GM12878 (cell line): Measurements from ENCODE around the gene SYT1. TPM values are rescaled to one million over a fixed set of nuclear protein-coding genes. Genes with fewer than 3 reads are reported as not detected.

Source experiments
- ATAC-seq: fragments of 200-7000 bp; cut with Tn5 transposase; 3 replicates; pipeline ENCODE4 v1.9.1; 2020; ENCODE audit warnings: mild to moderate bottlenecking, moderate library complexity
- BruUV-seq: library from RNA; stranded (reverse); fragments of 400-500 nt; replicated peaks from 2 replicates; lab custom pipeline; 2021; lab: Mats Ljungman, UMichigan
- CTCF ChIA-PET: fragments of 300-600 bp; sonication (Branson Sonifier 250); formaldehyde crosslinking; extraction: SDS; loops from one replicate; lab custom pipeline; 2021; ENCODE audit warnings: inconsistent platforms; lab: Yijun Ruan, JAX
- POLR2A ChIA-PET: fragments of 350-600 bp; formaldehyde crosslinking; extraction: SDS; loops from one replicate; lab custom pipeline; 2021; ENCODE audit warnings: inconsistent platforms; lab: Charles Lee
- RAD21 ChIA-PET: fragments of 300-600 bp; sonication (Branson Sonifier 250); formaldehyde crosslinking; loops from one replicate; lab custom pipeline; 2023; ENCODE audit warnings: antibody characterized with exemption; ENCODE audit not compliant: unreplicated experiment; lab: Charles Lee
- SMC1A ChIA-PET: fragments of 300-600 bp; sonication (Branson Sonifier 250); formaldehyde crosslinking; loops from one replicate; lab custom pipeline; 2023; ENCODE audit not compliant: unreplicated experiment, uncharacterized antibody; lab: Charles Lee
- DNase-seq: peaks from one replicate; pipeline ENCODE4 v3.0.0-alpha.2; 2011; ENCODE audit warnings: low read depth, low spot score
- FAIRE-seq: peaks from 3 replicates; lab custom pipeline; 2011; peaks lifted over from hg19 to GRCh38; lab: Jason Lieb, UNC
- H2AFZ ChIP-seq: 2 replicates; pipeline ENCODE4 v1.6.0; 2011; ENCODE audit warnings: low read depth, low read length, control low read depth; ENCODE audit not compliant: control insufficient read depth
- H3K27ac ChIP-seq: 2 replicates; pipeline ENCODE4 v1.5.1; 2011; ENCODE audit warnings: control low read depth; ENCODE audit not compliant: control insufficient read depth, insufficient read depth
- H3K27me3 ChIP-seq, 2 experiments: replicated peaks in 1 of 2; 2 replicates each; pipeline versions ENCODE4 v1.6.0 to v1.6.1; 2011; ENCODE audit warnings: low read length in 1 of 2; ENCODE audit not compliant: control insufficient read depth in 2 of 2, insufficient read depth in 2 of 2
- H3K36me3 ChIP-seq, 2 experiments: 2 replicates each; pipeline ENCODE4 v1.5.1; 2011; ENCODE audit warnings: low read length in 1 of 2; ENCODE audit not compliant: control insufficient read depth in 2 of 2, insufficient read depth in 2 of 2
- H3K4me1 ChIP-seq: 2 replicates; pipeline ENCODE4 v1.6.1; 2011; ENCODE audit warnings: mild to moderate bottlenecking, low read length, moderate library complexity, mixed read lengths; ENCODE audit not compliant: control insufficient read depth, insufficient read depth
- H3K4me2 ChIP-seq: 2 replicates; pipeline ENCODE4 v1.6.0; 2011; ENCODE audit warnings: control low read depth; ENCODE audit not compliant: control insufficient read depth, insufficient read depth
- H3K4me3 ChIP-seq: fragments of 200-600 bp; sonication (generic); 2 replicates; pipeline ENCODE4 v1.5.1; 2016
- H3K79me2 ChIP-seq: 2 replicates; pipeline ENCODE4 v1.6.0; 2011; ENCODE audit warnings: low read length; ENCODE audit not compliant: control insufficient read depth, insufficient read depth
- H3K9ac ChIP-seq: 2 replicates; pipeline ENCODE4 v1.8.0; 2011; ENCODE audit warnings: low read length, control low read depth, mixed read lengths; ENCODE audit not compliant: control insufficient read depth, insufficient read depth
- H3K9me3 ChIP-seq: replicated peaks from 3 replicates; pipeline ENCODE4 v1.5.1; 2011; ENCODE audit warnings: mild to moderate bottlenecking, low read length; ENCODE audit not compliant: control insufficient read depth, insufficient read depth
- H4K20me1 ChIP-seq: 2 replicates; pipeline ENCODE4 v1.6.0; 2011; ENCODE audit not compliant: control insufficient read depth, insufficient read depth
- CEBPZ ChIP-seq: fragments of 150-350 bp; IDR thresholded peaks from 2 replicates; pipeline ENCODE4 v1.6.1; 2016; ENCODE audit warnings: low read depth, low read length
- FOS ChIP-seq: IDR thresholded peaks from 3 replicates; pipeline ENCODE4 v1.6.1; 2011; ENCODE audit warnings: borderline replicate concordance; ENCODE audit not compliant: insufficient read length; ENCODE audit errors: extremely low read depth
- FOXM1 ChIP-seq: IDR thresholded peaks from 2 replicates; pipeline ENCODE4 v1.6.1; 2012; ENCODE audit warnings: low read depth, mild to moderate bottlenecking, inconsistent platforms, low read length, moderate library complexity
- KDM1A ChIP-seq: fragments of 200-600 bp; sonication (generic); IDR thresholded peaks from 2 replicates; pipeline ENCODE4 v1.6.1; 2016; ENCODE audit warnings: borderline replicate concordance
- MTA2 ChIP-seq: fragments of 450-650 bp; IDR thresholded peaks from 2 replicates; pipeline ENCODE4 v1.6.1; 2016; ENCODE audit warnings: low read depth, mild to moderate bottlenecking, moderate library complexity
- PAX8 ChIP-seq: fragments of 450-650 bp; IDR thresholded peaks from 2 replicates; pipeline ENCODE4 v1.6.1; 2017; ENCODE audit warnings: mild to moderate bottlenecking, moderate library complexity
- PML ChIP-seq: IDR thresholded peaks from 2 replicates; pipeline ENCODE4 v1.6.1; 2012; ENCODE audit warnings: low read length, inconsistent platforms
- RB1 ChIP-seq: fragments of 450-650 bp; formaldehyde crosslinking; IDR thresholded peaks from 2 replicates; pipeline ENCODE4 v1.6.1; 2017; ENCODE audit warnings: mild to moderate bottlenecking, borderline replicate concordance
- TCF3 ChIP-seq: IDR thresholded peaks from 2 replicates; pipeline ENCODE4 v1.6.1; 2012; ENCODE audit warnings: low read depth, mild to moderate bottlenecking, low read length, borderline replicate concordance; ENCODE audit not compliant: insufficient read depth
- ZNF384 ChIP-seq: IDR thresholded peaks from 2 replicates; pipeline ENCODE4 v1.6.1; 2012; ENCODE audit warnings: low read depth, mild to moderate bottlenecking, low read length, improper control_type of control experiment, borderline replicate concordance
- WGBS: methylation state at CpG from one replicate; pipeline ENCODE4 v1.1.6; 2016; ENCODE audit warnings: low lambda C conversion rate; ENCODE audit not compliant: insufficient replicate concordance, insufficient coverage; ENCODE audit errors: missing lambda C conversion rate; 5-methylcytosine and 5-hydroxymethylcytosine counted together
- in situ Hi-C: fragments of 300-500 bp; cut with MboI; formaldehyde crosslinking; loops from 9 replicates; pipeline ENCODE4 v1.14.3; 2018; ENCODE audit warnings: mixed read lengths
- intact Hi-C: fragments of 100-400 bp; cut with micrococcal nuclease; formaldehyde crosslinking; loops from one replicate; pipeline ENCODE4 v1.14.2; 2022; ENCODE audit not compliant: unreplicated experiment
- polyA plus RNA-seq, 11 experiments: library from polyadenylated mRNA; depleted of rRNA in 4 of 11; unstranded in 6 of 11; stranded (reverse) in 5 of 11; fragments of >200 nt; fragmentation: Nextera tagmentation in 4 of 11; fragmentation: Illumina TruSeq in 1 of 11; extraction: Ambion mirVana in 4 of 11; extraction: Trizol in 1 of 11; gene quantifications; 1 replicate in 1 of 11; 2 replicates in 10 of 11; pipeline versions ENCODE4 v1.2.1 to v1.2.3, GENCODE V29; 2011 to 2016; ENCODE audit warnings: inconsistent platforms in 2 of 11, missing spikeins in 2 of 11, low read depth in 1 of 11
- total RNA-seq, 4 experiments: library from RNA; depleted of rRNA in 3 of 4; stranded (reverse); fragments of >200 nt in 3 of 4; fragmentation: Illumina TruSeq in 1 of 4; extraction: Trizol in 1 of 4; gene quantifications; 2 replicates each; pipeline versions ENCODE4 v1.2.1 to v1.2.3, GENCODE V29; 2013 to 2021
- TF ChIP-seq, protein P1 (sequence below): IDR thresholded peaks from 2 replicates; pipeline ENCODE4 v1.6.1; 2012; ENCODE audit warnings: low read depth, low read length, improper control_type of control experiment
- TF ChIP-seq, protein P2 (sequence below): IDR thresholded peaks from 2 replicates; pipeline ENCODE4 v1.6.1; 2012; ENCODE audit warnings: low read depth, low read length, improper control_type of control experiment
- TF ChIP-seq, protein P3 (sequence below): fragments of 150-350 bp; IDR thresholded peaks from 2 replicates; pipeline ENCODE4 v1.6.1; 2014; ENCODE audit warnings: mild to moderate bottlenecking, low read depth, low read length

The SYT1 gene
- total and polyA plus RNA-seq, 10 of the 15 experiments (the other 5 are each of a cell fraction or from before 2014, with no cell fraction given): 0.10 to 0.28 TPM; not detected in 8

- no peaks in the 10 kb centered on the region for H3K4me1 ChIP-seq
- SMC1A ChIA-PET: no interaction called here
- no peak for ATAC-seq
- H3K79me2 ChIP-seq: no peaks in the 10 kb centered on the region
- RAD21 ChIA-PET: no interaction called here
- TF ChIP-seq KDM1A (no peak), MTA2 (no peak), PML (no peak)
- TF ChIP-seq, protein P1, sequence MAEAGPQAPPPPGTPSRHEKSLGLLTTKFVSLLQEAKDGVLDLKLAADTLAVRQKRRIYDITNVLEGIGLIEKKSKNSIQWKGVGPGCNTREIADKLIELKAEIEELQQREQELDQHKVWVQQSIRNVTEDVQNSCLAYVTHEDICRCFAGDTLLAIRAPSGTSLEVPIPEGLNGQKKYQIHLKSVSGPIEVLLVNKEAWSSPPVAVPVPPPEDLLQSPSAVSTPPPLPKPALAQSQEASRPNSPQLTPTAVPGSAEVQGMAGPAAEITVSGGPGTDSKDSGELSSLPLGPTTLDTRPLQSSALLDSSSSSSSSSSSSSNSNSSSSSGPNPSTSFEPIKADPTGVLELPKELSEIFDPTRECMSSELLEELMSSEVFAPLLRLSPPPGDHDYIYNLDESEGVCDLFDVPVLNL: no peak
- CTCF ChIA-PET: no interaction called here
- no peak for FAIRE-seq
- H3K9me3 ChIP-seq: no peaks in the 10 kb centered on the region
- intact Hi-C loops (no loop called here), in situ Hi-C loops (no loop called here)
- no peak overlapping the region for H3K4me2 ChIP-seq
- no peak overlapping the region for H3K27ac ChIP-seq
- no peaks in the 10 kb centered on the region for H4K20me1 ChIP-seq
- no peaks in the 10 kb centered on the region for H3K36me3 ChIP-seq
- POLR2A ChIA-PET: no interaction called here
- no TSS peak for BruUV-seq
- H2AFZ ChIP-seq: no peak overlapping the region
- H3K4me3 ChIP-seq: no peak overlapping the region
- H3K27me3 ChIP-seq: no peaks in the 10 kb centered on the region
- H3K9ac ChIP-seq: no peak overlapping the region
- no peak for DNase-seq
- WGBS: 0% methylated on average over 3 of the region's 3 CpGs
Observed at GRCh38 chr12:79411791-79412190, 547.2 kb downstream of the SYT1 start.

- H3K4me2 ChIP-seq: no peak overlapping the region
- H3K4me3 ChIP-seq: no peak overlapping the region
- no peak overlapping the region for H2AFZ ChIP-seq
- BruUV-seq: no TSS peak
- H3K4me1 ChIP-seq: no peaks in the 10 kb centered on the region
- FAIRE-seq (no peak), DNase-seq (no peak), ATAC-seq (no peak)
- intact Hi-C loops (no loop called here), in situ Hi-C loops (no loop called here)
- ChIA-PET SMC1A (interaction anchor here (1.7 kb wide), 1 partner anchor 328 kb away, joined by 3 read pairs; no protein-coding TSS in a partner anchor), CTCF (no interaction called here), RAD21 (no interaction called here), POLR2A (no interaction called here)
- no peaks in the 10 kb centered on the region for H4K20me1 ChIP-seq
- H3K27ac ChIP-seq: no peak overlapping the region
- H3K36me3 ChIP-seq: no peaks in the 10 kb centered on the region
- H3K9me3 ChIP-seq: no peaks in the 10 kb centered on the region
- no peaks in the 10 kb centered on the region for H3K79me2 ChIP-seq
- no peak overlapping the region for H3K9ac ChIP-seq
- H3K27me3 ChIP-seq: no peaks in the 10 kb centered on the region
- no peak for TF ChIP-seq PAX8
- TF ChIP-seq ZNF384: no peak
- TF ChIP-seq FOS: no peak
- TF ChIP-seq, protein P2, sequence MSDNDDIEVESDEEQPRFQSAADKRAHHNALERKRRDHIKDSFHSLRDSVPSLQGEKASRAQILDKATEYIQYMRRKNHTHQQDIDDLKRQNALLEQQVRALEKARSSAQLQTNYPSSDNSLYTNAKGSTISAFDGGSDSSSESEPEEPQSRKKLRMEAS: no peak
- TF ChIP-seq TCF3: no peak
- no peak for TF ChIP-seq CEBPZ
- TF ChIP-seq FOXM1: no peak
- TF ChIP-seq, protein P3, sequence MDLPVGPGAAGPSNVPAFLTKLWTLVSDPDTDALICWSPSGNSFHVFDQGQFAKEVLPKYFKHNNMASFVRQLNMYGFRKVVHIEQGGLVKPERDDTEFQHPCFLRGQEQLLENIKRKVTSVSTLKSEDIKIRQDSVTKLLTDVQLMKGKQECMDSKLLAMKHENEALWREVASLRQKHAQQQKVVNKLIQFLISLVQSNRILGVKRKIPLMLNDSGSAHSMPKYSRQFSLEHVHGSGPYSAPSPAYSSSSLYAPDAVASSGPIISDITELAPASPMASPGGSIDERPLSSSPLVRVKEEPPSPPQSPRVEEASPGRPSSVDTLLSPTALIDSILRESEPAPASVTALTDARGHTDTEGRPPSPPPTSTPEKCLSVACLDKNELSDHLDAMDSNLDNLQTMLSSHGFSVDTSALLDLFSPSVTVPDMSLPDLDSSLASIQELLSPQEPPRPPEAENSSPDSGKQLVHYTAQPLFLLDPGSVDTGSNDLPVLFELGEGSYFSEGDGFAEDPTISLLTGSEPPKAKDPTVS: no peak
- no peak for TF ChIP-seq RB1
Observed at GRCh38 chr12:79413796-79414195, 549.2 kb downstream of the SYT1 start.
